ENCODE results near the gene LDLRAD3.

The LDLRAD3 gene

DNA sequence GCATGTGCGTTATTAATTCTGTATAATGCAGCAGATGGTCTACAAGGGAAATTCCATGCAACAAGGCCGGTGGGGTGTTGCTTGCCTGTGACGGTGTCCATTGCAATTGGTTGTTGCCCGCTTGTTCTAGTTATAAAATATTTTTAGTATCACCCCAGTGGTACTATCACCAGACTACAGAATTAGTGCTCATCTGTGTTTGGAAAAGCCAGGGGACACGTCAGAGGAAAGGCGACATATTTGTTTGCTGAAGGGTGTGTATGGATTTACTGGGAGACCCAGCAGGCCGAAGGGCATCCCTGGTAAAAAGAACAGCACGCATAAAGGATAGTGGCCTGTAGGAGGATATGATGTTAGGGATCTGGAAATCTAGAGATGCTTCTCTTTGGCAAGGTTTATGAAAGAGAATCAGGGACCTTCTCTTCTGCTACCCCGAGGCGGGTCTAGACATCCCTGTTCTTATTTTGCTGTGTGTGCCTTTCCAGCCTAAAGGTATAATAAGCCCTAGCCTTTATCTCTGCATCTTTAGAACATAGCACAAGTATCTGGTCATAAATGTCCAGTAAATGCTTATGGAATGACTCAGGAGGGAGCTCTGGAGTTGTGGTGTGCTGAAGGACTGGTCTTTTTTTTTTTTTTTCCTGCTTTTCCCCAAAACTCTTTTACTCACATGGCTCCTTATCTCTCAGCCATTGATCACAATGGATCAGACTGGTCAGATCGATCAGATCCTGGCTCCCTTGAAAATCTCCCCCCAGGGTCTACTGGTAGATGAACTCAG, 90.9 kb downstream of the LDLRAD3 start:
- peak; percentile 27 for DNase-seq (ENCODE audit: extremely low read depth, low read depth)
- TF ChIP-seq, protein P1, sequence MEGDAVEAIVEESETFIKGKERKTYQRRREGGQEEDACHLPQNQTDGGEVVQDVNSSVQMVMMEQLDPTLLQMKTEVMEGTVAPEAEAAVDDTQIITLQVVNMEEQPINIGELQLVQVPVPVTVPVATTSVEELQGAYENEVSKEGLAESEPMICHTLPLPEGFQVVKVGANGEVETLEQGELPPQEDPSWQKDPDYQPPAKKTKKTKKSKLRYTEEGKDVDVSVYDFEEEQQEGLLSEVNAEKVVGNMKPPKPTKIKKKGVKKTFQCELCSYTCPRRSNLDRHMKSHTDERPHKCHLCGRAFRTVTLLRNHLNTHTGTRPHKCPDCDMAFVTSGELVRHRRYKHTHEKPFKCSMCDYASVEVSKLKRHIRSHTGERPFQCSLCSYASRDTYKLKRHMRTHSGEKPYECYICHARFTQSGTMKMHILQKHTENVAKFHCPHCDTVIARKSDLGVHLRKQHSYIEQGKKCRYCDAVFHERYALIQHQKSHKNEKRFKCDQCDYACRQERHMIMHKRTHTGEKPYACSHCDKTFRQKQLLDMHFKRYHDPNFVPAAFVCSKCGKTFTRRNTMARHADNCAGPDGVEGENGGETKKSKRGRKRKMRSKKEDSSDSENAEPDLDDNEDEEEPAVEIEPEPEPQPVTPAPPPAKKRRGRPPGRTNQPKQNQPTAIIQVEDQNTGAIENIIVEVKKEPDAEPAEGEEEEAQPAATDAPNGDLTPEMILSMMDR (IDR thresholded peaks at IDR 0.05; ENCODE audit: low read depth, low read length): no peak

DNA sequence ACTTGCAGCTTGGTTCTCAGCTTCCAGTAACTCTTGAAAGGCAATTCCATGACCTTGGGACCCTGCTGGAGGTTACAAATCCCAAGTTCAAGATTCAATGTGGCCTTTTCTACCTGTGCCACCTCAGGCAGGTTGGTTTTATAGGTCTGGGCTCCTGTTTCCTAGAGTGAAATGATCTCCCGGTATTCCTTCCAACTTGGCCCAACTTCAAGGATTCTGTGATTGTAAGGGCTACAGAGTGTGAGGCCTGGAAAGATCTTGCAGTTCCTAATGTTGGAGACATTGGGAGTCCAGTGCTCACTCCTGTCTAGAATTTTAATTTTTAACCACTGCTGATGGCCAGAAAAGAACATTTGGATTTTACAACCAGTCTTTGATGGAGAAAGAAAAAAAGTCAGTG, 91.6 kb downstream of the LDLRAD3 start:
- TF ChIP-seq, protein P1 (IDR thresholded peaks at IDR 0.05; ENCODE audit: low read depth, low read length): no peak
- DNase-seq (ENCODE audit: extremely low read depth, low read depth): no peak

DNA sequence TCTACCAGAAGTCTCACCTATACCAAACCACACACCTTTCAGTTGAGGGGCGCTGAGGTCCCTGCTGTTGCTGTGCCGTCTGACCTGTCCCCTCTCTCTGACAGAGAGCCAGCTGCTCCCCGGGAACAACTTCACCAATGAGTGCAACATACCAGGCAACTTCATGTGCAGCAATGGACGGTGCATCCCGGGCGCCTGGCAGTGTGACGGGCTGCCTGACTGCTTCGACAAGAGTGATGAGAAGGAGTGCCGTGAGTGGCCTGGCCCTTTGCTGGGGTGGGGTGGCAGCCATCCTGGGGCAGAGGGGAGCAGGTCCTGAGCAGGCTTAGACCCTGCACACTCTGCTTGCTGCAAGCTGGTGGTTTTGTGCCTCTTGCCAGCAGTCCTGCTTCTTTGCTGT, 92.1 kb downstream of the LDLRAD3 start:
- TF ChIP-seq, protein P1 (IDR thresholded peaks at IDR 0.05; ENCODE audit: low read depth, low read length): no peak
- DNase-seq (ENCODE audit: extremely low read depth, low read depth): no peak

DNA sequence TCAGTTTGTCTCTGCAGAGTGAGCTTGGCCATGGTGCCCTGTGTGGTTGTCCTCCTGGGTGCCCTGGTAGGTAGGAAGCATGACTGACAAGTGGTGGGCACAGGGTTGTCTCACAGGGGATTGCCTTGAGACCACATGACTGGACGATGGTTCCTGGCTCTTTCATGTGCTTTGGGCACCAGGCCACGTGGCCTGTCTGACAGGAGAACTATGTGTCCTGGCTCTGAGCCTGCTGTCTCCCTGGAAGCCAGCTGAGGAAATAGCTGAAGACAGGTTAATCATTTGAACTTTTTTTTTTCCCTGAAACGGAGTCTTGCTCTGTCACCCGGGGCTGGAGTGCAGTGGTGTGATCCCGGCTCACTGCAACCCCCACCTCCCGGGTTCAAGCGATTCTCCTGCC, 93.2 kb downstream of the LDLRAD3 start:
- TF ChIP-seq, protein P1 (IDR thresholded peaks at IDR 0.05; ENCODE audit: low read depth, low read length): no peak
- DNase-seq (ENCODE audit: extremely low read depth, low read depth): no peak

DNA sequence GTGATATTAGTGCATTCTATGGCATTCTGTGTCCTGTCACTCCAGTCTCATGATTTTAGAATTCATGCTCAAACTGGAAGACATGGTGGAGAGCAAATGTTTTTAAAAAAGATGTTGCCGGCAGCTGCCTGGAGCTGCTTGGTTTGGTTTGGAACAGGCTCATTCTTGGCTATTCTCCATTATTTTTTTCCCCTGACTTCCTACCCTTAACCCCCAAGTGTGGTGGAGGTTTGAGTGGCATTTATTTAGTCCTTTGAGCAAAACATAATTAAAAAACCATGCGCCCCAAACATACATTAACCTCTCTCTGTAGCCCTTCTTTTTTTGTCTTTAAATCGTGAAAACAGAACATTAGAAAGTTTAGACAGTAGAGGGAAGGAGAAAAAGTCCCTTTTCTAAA, 94.7 kb downstream of the LDLRAD3 start:
- TF ChIP-seq, protein P1 (IDR thresholded peaks at IDR 0.05; ENCODE audit: low read depth, low read length): no peak

DNA sequence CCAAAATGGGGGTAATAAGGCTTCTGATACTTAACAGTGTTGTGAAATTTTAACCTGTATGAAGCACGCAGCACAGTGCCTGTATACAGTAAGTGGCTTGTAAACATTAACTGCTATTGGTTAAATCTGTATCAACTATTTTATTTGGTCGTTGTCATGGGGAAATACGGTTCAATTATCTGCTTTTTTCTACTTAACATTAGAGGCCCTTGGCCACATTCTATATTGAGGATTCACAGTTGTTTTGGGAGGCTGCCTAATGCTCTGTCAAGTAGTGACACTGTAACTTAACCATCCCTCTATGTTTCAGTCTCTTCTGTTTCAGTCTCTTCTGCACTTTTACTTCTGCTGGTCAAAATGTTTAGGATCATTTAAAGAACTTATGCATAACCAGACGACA, 95.6 kb downstream of the LDLRAD3 start:
- DNase-seq (ENCODE audit: extremely low read depth, low read depth): no peak
- TF ChIP-seq, protein P1 (IDR thresholded peaks at IDR 0.05; ENCODE audit: low read depth, low read length): no peak

More for the DNA sequence above, 94.7 kb downstream of the LDLRAD3 start:
- DNase-seq (ENCODE audit: extremely low read depth, low read depth): no peak

DNA sequence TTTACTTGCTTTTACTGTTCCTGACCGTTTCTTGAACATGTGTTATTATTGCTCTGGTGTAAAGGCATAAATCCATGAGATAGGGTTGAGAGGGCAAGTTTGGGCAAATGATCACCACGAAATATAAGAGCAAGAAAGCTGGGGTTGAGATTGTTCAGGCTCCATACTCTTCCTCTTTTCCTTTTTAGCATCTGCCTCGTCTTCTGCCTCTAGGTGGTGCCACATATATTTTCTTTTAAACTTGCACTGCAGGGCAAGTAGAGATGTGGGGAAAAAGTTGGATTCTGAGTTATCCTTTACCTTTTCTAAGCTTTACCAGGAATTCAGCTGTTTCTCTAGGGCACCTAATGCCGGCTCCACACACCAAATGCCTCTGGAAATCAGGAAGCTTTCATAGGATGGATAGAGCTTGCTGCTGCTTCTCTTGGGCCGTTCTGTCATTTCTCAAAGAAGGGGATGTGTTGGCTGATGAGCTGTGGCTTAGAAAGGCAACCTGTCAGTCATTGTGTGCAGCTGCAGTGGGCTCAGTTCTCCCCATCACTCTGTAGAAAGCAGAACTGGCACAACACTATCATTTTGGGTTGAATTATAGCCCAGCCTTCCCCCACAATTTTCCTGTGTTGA, 98.2 kb downstream of the LDLRAD3 start:
- DNase-seq (ENCODE audit: extremely low read depth, low read depth): no peak
- TF ChIP-seq, protein P1 (IDR thresholded peaks at IDR 0.05; ENCODE audit: low read depth, low read length): peak; percentile 72
